ENCODE data around the gene EFCAB6.

The EFCAB6 gene

DNA sequence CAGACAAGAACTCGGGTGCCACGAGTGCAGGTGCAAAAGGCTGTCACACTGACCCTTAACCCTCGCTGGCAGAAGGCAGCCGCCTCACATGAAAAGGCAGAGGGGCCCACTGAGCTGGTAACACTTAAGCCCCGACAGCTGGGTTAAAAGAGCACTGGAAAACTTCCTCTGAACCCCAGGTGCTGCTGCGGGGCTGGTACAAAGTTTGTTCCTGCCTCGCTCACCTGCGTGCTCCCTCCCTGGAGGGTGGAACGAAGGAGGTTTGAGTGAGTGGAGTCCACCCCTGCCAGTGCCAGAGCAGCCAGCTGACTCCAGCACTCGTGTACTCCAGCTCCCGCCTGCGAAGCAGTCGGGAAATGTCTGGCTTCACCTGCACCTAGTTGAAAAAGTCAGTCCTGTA lies 37.6 kb upstream of the EFCAB6 start:
- TF ChIP-seq, protein P1, sequence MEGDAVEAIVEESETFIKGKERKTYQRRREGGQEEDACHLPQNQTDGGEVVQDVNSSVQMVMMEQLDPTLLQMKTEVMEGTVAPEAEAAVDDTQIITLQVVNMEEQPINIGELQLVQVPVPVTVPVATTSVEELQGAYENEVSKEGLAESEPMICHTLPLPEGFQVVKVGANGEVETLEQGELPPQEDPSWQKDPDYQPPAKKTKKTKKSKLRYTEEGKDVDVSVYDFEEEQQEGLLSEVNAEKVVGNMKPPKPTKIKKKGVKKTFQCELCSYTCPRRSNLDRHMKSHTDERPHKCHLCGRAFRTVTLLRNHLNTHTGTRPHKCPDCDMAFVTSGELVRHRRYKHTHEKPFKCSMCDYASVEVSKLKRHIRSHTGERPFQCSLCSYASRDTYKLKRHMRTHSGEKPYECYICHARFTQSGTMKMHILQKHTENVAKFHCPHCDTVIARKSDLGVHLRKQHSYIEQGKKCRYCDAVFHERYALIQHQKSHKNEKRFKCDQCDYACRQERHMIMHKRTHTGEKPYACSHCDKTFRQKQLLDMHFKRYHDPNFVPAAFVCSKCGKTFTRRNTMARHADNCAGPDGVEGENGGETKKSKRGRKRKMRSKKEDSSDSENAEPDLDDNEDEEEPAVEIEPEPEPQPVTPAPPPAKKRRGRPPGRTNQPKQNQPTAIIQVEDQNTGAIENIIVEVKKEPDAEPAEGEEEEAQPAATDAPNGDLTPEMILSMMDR (IDR thresholded peaks at IDR 0.05; ENCODE audit: low read depth, low read length, missing control alignments), result no peak
- no peaks in the 10 kb centered on the region for H3K27me3 ChIP-seq (replicated peaks)
- no peak overlapping the region for H3K4me3 ChIP-seq (ENCODE audit: low read depth, low read length)
- in situ Hi-C loops (cut with HindIII; ENCODE audit: low pct_ligation_motif_present, low sequenced_read_pairs), result no loop called here
- H3K27ac ChIP-seq, result no peak overlapping the region
- H3K36me3 ChIP-seq (replicated peaks), result no peaks in the 10 kb centered on the region
- DNase-seq, result no peak

DNA sequence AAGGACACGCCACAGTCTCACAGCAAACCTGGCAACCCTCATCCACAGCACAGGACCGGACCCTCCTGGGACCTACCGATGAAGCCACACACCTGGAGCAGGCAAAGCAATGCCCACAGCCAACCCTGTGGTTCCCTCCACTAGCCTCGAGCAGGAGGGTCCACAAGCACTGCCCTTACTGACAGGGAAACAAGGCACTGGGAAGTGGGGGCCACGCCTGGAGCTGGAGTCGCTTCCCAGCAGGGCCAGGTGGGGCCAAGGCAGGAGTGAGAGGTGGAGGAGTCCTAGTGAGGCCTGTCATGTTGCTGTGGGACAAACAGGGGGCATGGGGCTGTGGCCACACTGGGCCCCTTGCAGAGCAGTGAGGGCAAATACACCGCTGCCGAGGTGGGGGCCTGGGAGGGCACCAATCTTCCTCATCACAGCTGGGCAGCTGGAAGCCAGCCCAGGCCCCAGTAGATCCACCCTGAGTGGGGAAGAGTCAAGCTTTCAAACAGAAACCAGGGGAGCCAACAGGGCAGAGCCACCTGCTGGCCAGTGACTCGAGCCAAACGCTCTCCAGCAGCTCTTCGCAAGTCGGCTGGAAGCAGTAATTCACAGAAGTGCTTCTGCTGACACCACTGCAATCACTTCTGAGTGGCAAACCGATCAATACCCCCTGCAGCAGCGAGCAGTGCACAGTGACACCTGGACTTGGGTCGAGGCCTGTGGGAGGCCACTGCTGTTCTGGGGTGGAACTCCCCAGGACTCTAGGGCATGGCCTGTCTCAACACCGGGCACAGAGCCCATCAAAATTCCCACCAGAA lies 36.5 kb upstream of the EFCAB6 start:
- H3K36me3 ChIP-seq (replicated peaks), result no peaks in the 10 kb centered on the region
- no peaks in the 10 kb centered on the region for H3K27me3 ChIP-seq (replicated peaks)
- in situ Hi-C loops (cut with HindIII; ENCODE audit: low pct_ligation_motif_present, low sequenced_read_pairs), result no loop called here
- H3K27ac ChIP-seq, result no peak overlapping the region
- H3K4me3 ChIP-seq (ENCODE audit: low read depth, low read length), result no peak overlapping the region
- TF ChIP-seq, protein P1 (IDR thresholded peaks at IDR 0.05; ENCODE audit: low read depth, low read length, missing control alignments), result peak; percentile 66
- DNase-seq, result no peak

DNA sequence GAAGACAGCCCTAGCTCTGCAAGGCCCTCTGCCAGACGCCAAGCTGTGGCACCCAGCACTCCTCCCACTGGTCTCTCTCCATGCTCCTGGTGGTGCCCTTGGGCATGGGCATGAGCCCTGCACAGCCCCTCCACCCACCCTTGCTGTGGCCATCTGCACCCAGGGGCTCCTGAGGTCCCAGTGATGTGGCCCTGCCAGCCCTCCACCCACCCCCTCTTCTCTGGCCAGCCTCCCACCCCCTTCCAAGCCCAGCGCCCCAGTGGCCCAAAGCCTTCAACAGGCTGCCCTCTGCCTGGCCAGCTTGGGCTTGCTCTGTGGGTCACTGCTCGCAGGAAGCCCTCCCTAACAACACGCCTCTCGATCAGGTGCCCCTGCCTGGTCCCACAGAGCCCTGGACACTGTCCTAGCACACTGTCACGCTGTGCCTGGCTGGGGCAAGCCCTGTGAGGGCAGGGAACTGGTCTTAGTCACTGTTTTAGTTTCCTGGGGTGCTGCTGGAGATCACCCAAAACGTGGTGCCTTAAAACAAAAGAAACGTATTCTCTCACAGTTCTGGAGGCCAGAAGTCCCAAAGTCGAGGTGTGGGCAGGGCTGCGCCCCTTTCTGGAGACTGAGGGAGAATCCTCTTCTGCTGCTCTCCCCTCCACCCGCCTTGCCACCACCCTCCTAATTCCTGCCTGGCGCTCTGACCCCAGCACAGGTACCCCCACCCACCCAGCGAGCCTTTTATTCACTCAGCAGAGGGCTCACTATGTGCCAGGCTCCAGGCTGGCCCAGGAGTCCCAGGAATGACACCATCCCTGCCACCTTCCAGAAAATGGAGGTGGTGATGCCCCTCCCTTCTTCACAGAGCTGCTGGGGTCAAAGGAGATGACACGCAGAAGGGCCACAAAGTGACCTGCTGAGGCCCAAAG lies 35.5 kb upstream of the EFCAB6 start:
- TF ChIP-seq, protein P1 (IDR thresholded peaks at IDR 0.05; ENCODE audit: low read depth, low read length, missing control alignments), result no peak
- no peak overlapping the region for H3K27ac ChIP-seq
- H3K4me3 ChIP-seq (ENCODE audit: low read depth, low read length), result no peak overlapping the region
- in situ Hi-C loops (cut with HindIII; ENCODE audit: low pct_ligation_motif_present, low sequenced_read_pairs), result no loop called here
- no peak for DNase-seq
- no peaks in the 10 kb centered on the region for H3K27me3 ChIP-seq (replicated peaks)
- no peaks in the 10 kb centered on the region for H3K36me3 ChIP-seq (replicated peaks)

DNA sequence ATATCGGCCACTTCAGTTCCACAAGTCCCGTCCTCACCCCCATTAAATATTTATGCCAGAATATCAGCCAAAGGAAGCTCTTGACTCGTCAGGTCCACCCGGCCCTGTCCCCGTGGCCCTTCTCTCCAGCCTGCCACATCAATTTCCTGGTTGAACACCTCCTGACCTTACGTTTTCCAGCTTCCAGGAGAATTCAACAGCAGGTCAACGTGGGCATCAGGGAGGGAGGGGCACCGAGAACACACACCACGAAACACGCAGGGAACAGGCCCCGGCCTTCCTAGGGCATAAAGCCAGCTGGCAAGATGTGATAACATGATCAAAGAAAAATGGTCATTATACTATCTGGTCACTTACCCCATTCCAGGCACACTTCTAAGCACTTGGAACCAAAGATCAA lies 34.9 kb upstream of the EFCAB6 start:
- no peak for DNase-seq
- no peaks in the 10 kb centered on the region for H3K27me3 ChIP-seq (replicated peaks)
- no peak overlapping the region for H3K4me3 ChIP-seq (ENCODE audit: low read depth, low read length)
- in situ Hi-C loops (cut with HindIII; ENCODE audit: low pct_ligation_motif_present, low sequenced_read_pairs), result no loop called here
- H3K27ac ChIP-seq, result no peak overlapping the region
- no peaks in the 10 kb centered on the region for H3K36me3 ChIP-seq (replicated peaks)
- TF ChIP-seq, protein P1 (IDR thresholded peaks at IDR 0.05; ENCODE audit: low read depth, low read length, missing control alignments), result no peak

DNA sequence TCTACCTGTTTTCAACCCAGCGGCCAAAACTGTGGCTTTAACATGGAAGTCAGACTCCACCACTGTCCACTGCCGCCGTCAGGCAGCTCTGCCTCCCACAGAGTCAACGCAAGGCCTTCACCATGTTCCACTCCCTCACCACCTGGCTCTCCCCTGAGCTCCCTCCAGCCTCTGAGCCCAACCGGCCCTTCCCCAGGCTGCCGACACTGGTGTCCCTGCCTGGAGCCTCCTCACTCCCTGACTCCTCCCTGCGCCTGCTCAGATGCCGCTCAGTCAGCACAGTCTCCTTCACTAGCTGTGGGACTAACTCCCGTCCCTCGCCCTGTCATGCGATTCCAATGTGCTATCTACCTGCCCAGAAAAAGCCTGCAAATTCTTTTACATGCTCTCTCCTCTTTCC lies 33.9 kb upstream of the EFCAB6 start:
- no peaks in the 10 kb centered on the region for H3K36me3 ChIP-seq (replicated peaks)
- no peak overlapping the region for H3K27ac ChIP-seq
- no peak for DNase-seq
- in situ Hi-C loops (cut with HindIII; ENCODE audit: low pct_ligation_motif_present, low sequenced_read_pairs), result no loop called here
- no peaks in the 10 kb centered on the region for H3K27me3 ChIP-seq (replicated peaks)
- H3K4me3 ChIP-seq (ENCODE audit: low read depth, low read length), result no peak overlapping the region
- TF ChIP-seq, protein P1 (IDR thresholded peaks at IDR 0.05; ENCODE audit: low read depth, low read length, missing control alignments), result no peak
